Measurements from ENCODE around the gene TREM2.

TREM2 gene

DNA sequence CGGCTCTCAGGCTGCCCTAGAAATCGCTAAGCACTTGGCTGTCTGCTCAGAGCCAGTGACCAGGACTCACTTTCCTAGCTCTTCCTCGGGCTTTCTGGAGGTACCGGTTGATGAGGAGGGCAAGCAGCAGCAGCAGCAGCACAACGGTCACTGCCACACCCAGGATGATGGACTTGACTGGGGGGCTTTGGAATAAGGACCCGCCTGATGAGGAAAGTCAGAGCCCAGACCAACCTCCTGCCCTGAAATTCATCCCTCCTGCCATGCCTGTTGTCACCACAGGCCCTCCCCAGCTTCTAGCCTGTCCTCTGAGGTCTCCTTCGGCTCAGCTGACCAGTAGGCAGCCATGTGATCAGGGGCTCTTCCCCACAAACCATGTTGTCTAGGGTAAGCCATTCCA is 21.8 kb upstream of the TREM2 start:
- no peak for DNase-seq

DNA sequence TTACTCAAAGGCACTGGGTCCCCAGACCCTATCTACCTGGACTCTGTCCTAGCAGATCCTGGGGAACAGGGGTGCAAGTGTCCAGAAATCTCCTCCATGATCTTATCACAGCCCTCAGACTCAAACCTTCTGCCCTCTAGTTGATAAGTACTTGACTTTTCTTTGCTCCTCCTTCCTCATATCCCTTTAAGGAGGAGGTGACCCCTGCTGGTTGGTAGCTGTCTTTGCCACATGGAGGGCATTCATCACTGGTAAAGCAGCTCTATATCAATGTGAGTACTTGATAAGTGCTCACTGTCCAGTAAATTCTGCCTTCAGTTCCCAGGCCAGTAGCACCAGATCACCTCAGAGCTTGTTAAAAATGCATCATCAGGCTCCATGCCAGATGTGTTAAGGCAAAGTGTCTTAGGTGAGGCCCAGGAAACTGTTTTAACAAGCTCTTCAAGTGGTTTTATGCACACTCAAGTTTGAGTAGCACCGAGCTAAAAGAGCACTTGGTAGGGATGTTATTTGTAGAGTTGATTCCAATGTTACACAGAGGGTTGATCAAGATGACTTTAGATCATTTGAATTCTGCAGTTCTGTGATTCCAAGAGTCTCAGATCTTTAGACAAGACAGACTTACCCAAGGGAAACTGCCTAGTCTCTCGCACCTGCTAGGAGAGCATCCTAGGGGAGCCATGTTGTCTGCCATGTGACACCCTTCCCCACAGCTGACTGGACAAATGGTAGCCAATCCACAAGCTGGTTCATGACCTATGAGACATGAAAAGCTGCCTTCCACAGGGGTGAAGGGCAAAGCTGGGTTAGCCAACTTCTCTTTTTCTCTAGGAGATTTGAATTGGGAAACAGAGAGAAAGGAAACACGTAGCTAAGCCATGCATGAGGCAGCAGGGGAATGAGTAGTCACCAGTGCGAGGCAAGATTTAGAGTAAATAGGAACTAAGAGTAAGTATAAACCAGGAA is 19.4 kb upstream of the TREM2 start:
- peak in 4 of 56 donors; percentile 6 to 16 (median 9) for DNase-seq

DNA sequence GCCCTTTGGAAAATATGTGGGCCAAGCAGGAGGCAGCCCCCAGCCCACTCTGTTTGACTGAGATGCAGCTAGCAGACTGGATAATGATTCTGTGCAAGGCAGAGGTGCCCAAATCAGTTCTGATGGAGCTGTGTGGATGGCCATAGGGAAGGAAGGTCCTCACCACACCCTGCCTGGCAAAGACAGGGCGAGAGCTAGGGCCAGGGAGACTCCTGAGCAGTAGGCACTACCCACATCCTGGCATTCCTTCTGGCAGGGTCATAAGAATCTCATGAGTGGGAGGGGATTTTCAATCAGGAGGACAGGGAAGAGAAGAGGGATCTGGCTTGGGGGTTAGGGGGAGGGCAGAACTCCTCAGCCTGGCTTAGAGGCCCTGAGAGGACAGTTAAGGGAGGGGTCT is 18.6 kb upstream of the TREM2 start:
- no peak for DNase-seq

DNA sequence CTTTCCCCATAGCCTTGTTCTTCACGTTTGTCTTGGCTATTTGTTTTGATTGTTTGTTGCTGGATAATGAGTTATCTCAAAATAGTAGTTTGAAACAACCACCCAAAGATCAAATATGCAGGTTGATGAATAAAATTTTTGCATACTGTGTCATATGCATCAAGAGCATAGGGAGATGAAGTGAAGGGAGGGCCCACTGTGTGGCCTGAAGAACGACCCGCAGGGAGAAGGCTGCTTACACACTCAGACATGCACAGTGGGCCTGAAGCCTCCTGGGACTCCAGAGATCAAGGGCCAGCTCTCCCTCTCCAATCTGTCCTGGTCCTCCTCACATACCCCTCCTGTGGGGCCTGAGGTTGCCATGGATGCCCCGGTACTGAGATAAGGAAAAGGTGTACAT is 16.2 kb upstream of the TREM2 start:
- no peak for DNase-seq

DNA sequence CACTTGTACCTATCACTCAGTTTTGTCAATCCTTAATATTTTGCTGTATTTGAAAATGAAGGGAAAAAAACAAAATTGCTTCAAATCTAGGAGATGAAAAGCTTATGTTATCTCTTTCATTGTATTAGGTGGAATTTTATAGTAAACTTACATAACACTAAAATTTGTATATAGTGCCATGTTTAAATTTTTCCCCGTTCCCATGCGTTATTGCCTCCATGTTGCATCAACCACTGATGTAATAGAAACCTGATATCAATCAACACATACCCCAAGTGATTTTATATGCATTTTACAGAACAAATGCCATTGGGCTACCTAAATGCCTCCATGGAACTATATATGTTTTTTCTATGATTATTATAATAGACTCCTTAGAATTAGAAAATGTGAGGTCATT is 14.8 kb upstream of the TREM2 start:
- no peak for DNase-seq

DNA sequence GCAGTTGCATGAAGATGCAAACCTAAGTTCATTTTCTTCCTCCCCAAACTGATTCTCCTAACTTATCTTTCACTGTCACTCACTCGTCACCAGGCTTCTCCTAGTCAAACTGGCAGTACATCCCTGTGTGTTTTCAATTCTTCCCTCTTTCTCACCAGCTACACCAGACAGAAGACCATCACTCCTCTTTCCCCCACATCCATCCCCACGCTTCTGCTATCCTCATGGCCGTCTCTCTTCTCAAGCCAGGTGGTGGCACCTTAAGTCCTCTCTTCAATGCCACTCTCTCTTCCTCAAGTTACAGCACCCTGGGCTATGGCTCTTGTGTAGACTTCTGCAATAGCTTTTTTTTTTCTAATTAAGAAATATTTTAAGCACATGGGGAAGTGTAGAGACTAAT is 14.4 kb upstream of the TREM2 start:
- DNase-seq: no peak

DNA sequence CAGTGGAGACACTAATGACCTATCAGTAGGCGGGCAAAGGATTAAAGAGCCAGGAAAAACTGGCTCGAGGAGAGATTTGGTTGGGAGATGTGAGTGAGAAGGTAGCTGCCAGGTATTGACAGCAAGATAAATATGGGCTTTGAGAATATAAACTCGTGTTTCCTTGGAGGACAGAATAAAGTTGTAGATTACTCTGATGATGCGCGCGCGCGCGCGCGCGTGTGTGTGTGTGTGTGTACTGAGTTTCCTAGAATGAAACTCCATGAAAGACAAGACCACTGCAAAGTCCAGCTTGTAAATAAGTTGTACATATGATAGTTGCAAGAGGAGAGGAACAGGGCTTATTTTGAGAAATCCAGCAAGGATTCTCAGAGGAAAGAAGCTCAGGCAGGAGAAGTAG is 13.3 kb upstream of the TREM2 start:
- DNase-seq: no peak

DNA sequence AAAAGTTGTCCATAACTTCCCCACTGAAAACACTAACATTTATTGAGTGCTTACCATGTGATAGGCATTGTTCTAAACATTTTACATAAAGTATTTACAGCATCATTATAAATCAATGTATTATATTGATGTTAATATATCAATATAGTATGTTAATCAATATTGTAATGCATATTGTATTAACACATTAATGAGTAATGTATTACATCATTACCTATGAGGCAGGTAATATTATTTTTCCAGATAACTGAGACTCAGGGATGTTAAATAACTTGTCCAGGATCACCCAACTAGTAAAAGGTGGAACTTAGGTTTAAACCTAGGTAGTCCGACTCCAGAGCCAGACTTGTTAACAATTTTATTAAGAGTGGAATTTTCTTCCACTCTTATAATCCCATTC is 12.2 kb upstream of the TREM2 start:
- no peak for DNase-seq

DNA sequence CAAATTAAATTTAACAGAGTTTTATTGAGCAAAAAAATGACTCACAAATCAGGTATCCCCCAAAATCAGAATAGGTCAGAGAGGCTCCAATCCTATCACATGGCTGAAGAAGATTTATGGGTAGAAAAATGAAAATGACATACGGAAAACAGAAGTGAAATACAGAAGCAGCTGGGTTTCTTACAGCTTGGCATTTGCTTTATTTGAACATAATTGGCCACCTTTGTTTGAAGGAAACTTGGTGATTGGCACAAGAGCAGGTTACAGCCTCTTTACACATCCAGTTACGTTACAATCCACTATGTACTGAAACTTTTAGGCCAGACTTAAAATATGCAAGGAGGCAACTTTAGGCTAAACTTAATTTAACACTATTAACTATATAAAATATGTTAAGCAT is 11.7 kb upstream of the TREM2 start:
- DNase-seq: no peak

DNA sequence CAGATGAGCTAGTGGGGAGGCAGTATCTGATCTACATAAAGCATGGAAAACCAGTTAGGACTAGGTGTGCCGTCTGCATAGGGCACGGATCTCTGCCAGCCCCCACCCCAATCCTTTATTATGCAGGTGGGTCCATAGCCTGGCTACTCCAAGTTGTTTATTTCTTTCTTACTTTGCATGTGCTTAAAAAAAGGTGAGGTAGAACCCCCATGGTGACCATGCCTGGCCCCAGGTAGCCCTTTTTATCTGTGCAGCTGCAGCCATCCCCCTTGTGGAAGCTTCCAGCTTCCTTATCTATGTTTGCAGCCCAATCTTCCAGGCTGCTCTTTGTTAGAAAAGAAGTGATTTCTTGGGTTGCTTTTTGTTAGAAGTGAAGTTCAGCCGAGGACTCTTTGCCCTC is 9.0 kb upstream of the TREM2 start:
- DNase-seq: no peak

DNA sequence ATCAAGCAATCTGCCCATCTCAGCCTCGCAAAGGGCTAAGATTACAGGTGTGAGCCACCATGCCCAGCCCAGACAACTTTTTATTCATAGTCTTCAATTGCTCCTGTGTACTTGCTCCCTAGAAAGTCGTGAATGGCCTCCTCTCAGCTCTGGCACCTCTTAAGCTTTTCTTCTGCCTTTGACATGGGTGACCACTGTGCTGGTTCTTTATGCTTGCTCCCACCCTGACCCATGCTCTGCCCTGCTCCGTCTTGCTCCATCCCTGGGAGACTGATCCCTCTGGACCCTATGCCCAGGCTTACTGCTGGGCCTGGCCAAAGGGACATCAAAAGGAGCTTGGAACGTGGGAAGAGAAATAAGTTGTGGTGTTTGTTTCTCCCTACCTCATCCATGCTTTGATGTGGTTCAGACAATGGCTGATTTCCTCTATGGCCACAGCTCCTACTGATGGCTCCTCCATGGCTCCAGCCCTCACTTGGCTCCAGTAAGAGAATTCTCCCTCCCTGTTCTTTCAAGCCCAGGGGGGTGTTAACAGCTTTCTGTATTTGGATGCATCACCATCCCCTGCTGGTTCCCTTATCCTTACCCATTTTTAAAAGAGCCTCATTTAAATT is 7.7 kb upstream of the TREM2 start:
- no peak for DNase-seq

DNA sequence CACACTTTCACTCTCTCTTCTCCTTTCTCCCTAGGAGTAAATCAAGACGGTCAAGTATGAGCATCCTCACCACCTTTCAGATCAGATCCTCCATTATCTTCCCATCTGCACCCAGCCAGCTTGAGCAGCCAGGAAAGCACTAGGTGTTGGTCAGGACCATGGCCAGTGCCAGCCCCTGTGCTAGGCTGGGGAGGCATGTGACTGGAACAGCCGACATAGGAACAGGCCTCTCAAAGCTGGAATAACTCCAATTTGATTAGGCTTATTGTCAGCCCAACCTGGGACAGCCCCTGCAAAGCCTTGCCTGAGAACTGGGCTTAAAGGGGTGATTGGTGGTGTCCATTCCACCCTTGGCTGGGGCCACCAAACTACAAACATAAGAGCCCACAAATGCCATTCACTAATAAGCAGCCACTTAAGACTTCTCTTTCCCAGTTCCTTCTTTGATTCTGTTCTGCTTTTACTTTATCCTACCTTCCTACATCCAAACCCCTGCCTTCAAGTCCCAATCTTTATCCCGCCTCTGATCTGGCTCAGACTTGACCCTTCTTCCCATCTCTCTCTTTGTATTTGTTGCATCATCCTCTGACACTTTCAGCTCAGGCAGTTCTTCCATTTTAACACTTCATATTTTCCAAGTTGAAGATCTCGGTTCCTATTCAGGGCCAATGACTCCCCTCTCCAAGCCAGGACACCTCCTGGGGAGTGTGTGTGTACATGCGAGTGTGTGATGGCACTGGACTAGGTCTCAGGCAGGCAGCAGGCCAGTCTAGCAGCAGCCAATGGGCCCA is 4.5 kb upstream of the TREM2 start:
- DNase-seq: no peak

DNA sequence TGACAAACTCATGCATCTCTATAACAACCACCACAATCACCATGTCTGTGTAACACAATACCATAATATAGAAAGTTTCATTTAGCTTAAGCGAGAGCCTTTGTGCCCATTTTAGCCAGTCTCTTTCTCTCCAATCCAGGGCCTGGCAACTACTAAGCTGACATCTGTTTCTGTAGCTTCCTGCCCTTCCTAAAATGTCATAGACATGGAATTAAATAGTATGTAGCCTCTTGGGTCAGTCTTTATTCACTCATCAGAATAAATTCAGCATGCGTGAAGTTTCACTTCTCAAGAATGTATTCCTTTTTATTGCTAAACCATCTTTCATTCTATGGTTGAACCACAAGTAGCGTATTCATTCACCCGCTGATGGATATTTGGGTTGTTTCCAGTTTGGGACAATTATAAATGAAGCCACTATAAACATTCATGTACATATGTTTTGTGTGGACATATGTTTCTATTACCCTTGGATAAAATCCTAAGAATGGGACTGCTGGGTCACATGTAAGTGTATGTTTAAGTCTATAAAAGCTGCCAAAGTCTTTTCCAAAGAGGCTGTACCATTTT is 1.7 kb upstream of the TREM2 start:
- no peak for DNase-seq

DNA sequence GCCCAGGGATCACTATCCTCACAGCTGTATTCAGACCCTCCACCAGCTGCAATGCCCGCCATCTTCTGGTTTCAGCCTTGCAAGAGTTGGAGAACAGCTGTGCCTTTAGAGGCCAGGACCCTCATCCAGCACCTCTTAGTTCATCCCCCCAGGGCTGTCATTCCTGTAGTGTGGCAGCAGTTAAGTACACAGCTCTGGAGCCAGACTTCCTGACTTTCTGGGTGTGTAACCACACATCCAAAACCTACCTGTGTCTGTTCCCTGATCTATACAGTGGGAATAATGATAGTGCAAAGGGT is 452 bp upstream of the TREM2 start:
- no peak for DNase-seq

DNA sequence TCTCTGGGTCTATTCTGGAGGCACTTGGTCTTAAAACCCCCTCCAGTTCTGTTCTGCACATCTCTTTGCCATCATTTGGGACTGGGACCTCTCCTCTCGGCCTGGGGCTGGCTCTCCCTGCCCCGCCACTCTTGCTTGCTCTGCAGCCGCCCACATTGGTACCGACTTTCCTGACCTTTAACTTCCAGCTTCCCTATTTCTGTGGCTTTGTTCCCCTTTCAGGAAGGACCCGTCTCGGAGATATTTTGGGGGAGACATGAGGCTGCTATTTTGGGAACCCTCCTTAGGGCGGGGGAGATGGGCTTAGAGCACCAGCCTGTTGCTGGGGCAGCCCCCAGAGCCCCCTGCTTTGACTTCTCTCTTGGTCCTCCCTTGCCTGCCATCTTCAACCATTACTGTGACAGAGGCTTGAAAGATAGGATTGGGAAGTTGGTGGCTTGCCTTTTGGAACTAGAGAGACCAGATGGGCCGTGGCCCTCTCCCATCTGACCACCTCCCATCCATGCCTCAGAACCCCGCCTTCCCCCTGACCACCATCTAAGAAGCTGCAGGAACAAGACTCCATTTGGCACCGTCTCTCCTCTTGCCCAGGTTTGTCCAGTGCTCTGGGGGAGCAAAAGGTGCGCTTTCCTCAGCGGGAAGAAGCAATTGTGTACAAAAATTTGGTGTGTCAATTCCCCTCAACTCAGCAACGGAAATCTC is 914 bp downstream of the TREM2 start:
- peak in 5 of 56 donors; percentile 12 to 33 (median 23) for DNase-seq

DNA sequence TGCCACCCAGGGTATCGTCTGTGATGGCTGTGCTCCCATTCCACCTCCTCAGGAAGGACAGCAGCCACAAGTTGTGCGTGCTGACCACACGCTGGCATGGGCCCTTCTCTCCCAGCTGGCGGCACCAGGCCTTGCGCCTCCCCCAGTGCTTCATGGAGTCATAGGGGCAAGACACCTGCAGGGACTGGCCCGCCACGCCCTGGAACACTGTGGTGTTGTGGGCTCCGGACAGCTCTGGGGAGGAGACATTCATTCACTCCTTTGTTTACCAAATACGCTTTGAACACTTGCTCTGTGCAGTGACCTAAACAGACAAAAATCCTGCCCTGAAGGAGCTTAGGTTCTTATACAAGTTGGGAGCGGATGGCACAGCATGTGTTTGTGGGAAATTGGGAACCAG is 1.5 kb downstream of the TREM2 start:
- no peak for DNase-seq

DNA sequence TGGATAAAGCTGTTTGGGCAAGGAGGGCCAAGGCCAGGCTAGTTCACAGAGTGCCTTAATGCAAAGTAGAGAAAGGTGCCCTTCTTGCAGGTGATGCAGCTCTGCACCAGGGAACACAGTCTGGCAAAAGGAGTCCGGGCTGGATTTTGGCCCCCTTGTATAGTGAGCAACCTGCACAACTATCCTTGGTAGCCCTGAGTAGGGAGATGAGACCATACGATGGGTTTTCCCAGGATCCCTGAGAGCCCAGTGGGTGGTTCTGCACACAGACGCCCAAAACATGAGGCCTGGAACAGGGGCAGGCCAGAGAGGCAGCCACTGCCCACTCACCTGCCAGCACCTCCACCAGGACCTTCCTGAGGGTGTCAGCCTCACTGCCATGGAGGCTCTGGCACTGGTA is 2.0 kb downstream of the TREM2 start:
- no peak for DNase-seq

DNA sequence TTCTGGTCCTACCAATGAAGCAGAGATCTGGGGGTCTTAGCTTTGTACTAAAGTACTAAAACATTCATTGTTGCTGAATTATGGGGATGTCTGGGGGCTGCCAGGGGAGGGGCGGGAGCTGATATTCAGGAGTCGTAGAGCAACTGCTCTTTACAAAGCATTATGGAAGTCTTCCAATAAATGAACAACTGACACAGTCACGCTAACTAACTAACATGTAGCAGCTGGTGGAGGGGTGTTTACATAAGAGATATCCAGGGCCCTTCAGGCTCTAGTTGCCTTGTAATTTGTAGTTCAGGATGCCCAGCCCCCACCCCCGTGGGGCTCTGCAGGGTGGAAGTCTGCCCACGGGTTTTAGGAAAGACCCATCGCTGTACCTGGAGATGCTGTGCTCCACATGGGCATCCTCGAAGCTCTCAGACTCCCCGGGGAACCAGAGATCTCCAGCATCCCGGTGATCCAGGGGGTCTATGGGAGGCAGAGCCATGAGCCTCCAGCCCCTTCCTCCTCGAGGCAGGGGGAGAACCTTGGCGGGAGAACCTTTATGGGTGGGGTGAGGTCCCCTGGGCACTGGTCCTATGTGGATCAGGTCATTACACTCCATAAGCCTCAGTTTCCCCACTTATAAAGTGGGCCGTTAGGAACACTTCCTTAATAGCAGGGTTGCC is 3.4 kb downstream of the TREM2 start:
- DNase-seq: no peak

DNA sequence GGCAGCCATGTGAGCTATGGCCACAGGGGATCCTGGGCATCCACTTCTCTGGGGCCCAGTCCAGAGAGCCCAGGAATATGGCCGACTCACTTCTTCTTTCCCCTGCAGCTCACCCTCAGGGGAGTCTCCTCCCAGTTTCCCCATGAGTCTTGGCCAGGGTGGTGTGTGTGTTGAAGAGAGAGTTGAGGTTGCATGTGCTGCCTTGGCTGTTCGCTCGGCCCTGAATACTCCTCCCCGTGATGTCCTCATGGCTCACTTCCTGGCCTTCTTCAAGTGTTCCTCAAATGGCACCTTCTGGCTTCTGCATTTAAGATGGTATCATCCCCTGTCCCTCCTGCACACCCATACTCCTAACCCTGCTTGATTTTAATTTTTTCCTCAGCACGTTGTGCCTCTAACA is 5.6 kb downstream of the TREM2 start:
- DNase-seq: peak in 6 of 56 donors; percentile 2 to 22 (median 10)

DNA sequence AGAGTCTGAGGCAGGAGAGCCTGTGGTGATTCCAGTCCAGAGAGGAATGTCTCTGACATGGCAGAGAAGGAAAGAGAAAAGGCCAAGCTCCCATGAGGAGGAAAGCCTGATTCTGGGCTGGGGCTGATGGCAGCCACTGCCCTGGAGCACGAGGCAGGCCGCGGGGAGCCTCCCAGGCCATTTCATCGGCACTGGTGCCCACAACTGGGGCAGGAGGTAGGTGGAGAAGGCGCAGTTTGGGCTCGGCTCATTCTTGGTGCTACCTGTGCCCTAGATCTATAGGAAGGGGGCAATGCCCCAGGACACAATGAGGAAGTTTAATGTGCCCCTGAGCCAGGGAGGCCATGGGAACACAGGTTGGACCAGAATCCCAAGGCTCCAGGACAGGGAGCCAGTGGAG is 6.1 kb downstream of the TREM2 start:
- DNase-seq: no peak

DNA sequence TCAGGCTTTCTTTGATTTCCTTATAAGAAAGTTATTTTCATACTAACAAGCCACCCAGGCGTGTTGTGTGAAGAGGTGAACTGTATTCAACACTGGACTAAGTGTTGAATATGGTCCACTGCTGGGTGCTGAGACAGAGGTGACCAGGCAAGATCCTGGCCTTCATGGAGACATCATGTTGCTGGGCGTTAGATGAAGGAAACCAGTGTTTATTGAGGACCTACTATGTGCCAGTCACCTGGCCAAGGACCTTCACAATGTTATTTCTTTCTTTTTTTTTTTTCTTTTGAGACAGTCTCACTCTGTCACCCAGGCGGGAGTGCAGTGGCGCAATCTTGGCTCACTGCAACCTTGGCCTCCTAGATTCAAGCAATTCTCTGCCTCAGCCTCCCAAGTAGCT is 6.9 kb downstream of the TREM2 start:
- DNase-seq: no peak

All from nucleus accumbens (tissue), 56 donors.